T-helper 9 cell (primary cell): ENCODE measurements around the gene DNAL4.

Experiments
- DNase-seq: peaks from one replicate; pipeline ENCODE4 v3.0.0-alpha.2; 2020

The DNAL4 gene

DNA sequence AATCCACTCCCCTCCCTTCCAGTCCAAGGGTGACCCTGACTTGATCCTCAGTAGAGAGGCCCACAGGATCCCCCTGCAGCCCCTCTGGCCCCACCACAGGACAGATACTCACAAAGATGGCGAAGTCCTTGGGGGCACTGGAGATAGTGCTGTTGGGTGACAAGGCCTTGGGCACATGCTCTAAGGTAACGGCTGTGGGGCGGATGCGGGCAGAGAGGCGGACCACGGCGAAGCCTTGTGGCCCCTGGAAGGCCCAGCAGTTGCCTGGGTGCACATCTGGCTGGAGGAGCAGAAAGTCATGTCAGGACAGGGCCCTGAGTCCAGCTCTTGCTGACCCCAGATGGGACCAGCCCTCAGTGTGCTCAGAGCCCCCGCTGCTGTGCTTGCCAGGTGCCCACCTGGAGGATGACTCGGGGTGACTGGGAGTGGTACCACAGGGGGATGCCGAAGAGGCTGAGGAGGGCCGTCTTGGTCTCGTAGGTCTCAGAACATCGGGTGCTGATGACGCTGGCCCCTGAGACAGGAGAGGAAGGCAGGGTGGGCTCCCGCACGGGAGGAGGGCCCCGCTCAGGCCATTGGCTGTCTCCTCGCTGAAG, 55.4 kb downstream of the DNAL4 start:
- DNase-seq = no peak

DNA sequence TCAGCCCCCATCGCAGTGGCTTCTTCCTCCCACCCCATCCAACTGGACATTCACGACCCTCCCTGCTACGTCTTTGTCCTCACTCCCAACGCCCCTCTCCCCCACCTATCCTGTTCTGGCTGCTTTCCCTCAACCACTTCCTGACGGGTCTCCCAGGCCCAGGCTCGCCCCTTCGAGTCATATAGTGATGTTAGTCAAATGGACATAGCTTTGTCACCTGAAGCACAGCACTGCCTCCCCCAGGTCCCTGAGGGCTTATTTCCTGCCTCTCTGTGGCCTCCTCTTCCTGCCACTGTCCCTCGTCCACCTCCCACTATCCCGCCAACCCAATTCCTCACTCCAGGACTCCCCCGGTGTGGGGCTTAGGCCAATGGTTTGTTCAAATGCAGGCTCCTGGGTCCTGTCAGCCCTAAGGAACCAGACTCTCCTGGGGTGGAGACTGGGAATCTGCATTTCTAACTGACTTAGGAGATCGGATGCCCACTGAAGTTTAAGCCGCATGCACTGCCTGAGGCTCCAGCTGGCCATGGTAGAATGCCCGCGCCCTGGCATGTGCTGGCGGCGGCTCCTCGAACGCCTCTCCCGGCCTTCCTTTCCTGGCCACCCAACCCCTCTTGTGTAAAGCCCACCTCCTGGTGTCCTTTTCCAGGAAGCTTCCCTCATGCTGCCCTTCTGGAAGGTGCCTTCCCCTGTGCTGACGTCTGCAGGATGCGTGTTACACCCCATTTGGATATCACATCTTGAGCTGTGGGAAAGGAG, 56.5 kb downstream of the DNAL4 start:
- no peak for DNase-seq

DNA sequence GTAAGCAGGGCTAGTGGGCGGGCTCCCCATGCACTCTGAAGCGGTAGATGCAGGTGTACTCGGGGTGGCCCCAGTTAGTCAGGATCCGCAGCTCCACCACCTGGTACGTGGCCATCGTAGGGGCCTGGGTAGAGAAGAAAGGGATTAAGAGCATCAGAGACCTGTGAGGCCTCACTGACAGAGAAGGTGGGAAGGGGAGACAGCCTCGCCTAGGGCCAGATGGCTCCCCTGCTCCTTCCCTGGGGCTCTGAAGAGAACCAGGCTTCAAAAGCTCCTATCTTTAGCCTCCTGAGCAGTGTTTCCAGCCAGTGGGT, 57.7 kb downstream of the DNAL4 start:
- DNase-seq = no peak

DNA sequence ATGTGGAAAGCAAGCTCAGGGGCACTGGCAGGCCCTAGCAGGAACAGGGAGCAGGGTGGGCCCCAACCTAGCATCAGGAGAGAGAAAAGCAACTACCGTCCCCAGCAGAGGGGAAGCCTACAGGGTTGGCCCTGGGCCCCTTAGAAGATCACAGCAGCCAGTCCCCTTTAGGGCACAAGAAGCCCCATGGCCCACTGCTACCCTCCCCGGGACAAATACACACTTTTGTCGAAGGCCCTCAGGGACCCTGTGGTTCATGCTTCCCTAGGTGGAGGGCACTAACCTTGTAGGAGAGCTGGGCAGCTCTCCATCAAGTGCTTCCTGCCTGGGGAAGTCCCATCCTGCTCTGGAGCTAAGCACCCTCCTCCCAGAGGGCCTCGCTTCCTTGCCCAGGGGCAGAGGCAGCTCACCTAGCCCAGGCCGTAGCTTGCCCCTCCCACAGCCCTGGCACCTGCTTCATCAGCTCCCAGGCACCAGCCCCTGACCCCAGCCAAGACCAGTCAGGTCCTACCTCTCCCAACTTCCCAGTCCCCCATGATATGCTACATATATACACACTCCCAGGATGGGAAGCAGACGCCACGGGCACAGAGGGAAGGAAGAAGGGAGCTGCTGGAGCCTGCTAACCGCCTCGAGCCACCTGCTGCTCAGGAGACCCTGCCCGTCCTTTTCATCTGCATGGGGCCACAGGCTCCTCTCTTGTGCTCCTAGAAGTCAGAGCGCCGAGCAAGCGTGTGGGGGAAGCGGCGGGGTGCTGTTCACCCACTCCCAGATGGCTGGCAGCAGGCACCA, 58.3 kb downstream of the DNAL4 start:
- DNase-seq = no peak

DNA sequence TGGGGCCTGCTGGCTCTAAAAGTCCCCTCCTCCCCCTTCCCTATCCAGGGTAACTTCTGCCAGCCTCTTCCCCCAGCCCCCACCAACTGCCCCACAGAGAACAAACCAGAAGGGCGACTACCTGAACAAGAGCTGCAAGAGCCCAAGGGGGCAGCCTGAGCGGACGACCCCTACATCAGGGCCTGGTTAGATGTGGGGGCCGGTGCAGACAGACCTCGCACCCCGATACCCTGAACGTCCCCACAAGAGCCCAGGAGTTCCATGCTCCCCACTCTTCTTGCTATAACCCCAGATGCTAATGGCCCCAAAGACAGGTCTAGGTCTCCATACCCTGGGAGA, 58.8 kb downstream of the DNAL4 start:
- no peak for DNase-seq

DNA sequence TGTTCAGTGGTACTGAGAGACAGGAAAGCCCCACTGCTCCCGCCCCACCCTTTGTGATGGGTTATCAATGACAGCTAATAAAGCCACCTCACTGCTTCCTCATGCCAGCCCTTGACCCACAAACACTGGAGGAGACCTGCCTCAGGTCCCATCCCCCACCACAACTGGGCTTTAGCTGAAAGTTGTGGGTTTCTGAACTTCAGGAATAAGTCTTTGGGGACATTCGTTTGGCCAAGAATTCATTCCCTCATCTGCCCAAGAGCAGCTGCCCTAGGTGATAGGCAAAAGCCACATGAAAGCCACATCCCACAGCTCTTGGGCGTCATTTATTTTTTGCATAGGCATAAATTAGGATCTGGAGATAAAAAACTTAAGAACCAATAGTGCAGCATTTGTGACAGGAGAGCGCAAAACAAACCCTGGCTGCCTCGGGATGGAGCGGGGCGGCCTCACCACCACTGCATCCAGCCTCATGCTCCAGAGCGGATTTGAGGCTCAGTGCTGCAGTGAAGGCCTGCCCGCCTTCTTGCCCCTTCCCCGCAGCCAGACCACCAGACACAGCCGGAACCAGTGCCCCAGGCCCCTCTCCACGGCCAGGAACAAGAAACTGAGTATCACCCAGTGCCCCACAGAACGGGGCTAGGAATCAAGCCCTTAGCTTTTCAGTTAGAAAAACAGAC, 59.4 kb downstream of the DNAL4 start:
- no peak for DNase-seq

DNA sequence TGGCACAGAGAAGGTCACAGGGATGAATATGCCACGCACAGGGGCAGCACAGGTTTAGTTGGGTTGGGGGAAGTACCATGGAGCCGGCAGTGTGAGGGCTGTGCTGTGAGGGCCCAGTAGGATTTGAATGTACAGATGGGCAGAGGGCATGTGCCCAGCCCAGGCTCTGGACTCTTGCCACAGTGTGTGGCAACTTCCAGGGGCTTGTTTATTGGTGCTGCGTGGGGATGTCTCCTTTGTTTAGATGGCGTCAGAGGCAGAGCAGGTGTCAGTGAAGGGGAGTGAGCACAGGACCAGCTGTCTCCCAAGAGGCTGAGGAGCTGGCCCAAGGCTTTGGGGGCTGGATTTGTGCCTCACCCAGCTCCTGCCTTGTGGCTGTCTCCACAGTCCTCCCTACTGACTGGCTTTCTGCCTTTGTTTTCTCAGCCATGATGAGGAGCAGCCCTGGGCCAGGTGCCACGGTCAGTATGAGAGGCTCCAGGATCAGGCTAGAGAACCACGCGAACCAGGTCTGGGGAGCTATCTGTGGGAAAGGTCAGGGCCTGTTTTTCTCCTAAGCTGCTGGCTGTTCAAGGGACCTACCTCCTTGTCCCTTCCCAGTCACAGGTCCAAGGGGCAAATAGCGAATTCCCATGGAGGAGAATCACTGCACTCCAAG, 60.1 kb downstream of the DNAL4 start:
- no peak for DNase-seq

DNA sequence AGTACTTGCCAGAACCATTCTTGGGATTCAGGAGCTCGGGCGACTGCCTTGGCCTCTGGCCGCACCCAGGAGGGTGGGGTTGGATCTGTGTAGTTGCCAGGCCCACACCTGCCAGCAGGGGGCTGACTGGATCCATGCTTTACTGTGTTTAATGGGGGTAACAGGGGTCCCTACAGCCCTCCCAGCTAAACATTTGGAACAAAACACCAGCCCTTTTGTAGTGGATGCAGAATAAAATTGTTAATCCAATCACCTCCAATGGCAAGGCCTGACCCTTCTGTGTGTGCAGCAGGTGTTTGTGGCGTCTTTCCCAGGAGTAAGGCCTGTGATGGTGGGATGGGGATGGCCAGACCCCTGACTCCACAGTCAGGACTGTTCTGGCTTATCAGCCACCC, 60.6 kb downstream of the DNAL4 start:
- DNase-seq = peak; percentile 35

DNA sequence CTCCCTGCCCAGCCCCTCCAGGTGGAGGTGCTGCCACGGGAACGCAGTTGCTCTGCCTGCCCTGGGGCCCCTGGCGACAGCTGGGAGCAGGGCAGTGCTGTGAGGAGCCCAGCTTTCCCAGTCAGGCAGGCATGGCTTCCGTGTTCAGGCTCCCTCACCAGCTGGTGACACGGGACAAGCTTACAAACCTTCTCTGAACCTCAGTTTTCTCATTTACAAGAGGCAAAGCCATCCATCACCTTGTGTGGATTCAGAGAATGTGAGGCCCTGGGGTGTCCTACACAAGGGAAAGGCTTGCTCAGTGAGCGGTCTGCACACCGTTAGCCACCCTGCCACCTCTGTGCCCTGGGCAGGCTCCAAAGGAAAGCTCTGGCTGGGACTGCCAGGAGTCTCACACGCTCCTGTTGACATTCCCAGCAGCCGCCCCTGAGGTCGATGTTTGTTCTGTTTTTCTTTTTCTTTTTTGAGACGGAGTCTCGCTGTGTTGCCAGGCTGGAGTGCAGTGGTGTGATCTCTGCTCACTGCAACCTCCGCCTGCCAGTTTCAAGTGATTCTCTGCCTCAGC, 61.6 kb downstream of the DNAL4 start:
- DNase-seq = no peak

DNA sequence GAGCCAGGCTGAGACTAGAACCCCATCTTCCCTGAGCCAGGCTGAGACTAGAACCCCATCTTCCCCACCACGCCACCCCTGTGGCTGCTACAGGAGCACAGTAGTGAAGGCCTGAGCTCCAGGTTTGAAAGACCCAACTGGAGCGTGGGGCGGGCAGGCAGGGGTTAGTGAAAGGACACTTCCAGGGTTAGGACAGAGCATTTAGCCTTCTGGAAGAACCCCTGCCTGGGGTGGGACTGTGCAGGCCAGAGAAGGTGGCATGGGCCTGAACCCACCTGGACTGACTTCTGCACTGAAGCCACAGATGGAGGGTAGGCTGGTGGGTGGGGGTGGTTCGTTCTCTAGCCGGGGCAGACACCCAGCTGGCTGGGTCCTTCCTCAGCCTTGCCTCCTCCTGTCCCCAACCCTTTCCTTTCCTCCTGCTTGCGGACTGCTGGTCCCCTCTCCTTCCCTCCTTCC, 62.2 kb downstream of the DNAL4 start:
- no peak for DNase-seq

DNA sequence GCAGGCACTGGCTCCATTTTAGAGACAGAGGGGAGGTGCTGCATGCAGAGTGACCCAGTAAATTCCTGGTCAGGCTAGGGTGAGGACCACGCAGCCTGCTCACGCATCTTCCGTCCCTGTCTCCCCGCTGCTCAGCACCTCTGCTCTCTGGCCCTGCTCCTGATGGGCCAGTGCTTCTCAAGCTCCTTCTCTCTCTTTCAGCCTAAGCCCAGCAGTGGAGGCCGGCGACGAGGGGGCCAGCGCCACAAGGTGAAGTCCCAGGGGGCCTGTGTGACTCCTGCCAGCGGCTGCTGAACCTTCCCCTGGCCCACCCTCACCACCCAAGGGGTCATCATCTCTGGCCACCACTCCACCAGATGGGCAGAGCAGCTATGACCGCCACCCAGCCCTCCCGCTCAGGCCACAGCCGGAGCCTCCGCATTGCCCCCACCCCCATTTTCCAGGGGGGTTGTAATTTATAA, 63.5 kb downstream of the DNAL4 start:
- DNase-seq = no peak

DNA sequence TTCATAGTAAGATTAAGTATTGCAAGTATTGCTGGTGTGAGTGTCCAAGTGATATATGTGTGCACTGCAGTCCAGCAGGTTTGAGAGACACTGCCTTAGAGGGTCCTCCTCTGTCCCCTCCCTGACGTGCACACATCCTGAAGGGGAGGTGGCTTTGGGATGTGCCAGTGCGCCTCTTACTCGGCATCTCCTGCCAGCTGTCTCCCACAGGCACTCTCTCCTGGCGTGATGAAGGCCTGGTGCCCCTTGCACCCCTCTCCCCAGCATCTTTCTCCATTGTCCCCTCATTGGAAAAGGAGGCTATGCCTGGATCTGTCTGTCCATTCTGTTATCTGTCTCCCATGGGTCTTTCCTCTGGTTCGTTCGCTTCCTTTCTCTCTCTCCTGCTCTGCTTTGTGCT, 64.0 kb downstream of the DNAL4 start:
- DNase-seq = no peak

DNA sequence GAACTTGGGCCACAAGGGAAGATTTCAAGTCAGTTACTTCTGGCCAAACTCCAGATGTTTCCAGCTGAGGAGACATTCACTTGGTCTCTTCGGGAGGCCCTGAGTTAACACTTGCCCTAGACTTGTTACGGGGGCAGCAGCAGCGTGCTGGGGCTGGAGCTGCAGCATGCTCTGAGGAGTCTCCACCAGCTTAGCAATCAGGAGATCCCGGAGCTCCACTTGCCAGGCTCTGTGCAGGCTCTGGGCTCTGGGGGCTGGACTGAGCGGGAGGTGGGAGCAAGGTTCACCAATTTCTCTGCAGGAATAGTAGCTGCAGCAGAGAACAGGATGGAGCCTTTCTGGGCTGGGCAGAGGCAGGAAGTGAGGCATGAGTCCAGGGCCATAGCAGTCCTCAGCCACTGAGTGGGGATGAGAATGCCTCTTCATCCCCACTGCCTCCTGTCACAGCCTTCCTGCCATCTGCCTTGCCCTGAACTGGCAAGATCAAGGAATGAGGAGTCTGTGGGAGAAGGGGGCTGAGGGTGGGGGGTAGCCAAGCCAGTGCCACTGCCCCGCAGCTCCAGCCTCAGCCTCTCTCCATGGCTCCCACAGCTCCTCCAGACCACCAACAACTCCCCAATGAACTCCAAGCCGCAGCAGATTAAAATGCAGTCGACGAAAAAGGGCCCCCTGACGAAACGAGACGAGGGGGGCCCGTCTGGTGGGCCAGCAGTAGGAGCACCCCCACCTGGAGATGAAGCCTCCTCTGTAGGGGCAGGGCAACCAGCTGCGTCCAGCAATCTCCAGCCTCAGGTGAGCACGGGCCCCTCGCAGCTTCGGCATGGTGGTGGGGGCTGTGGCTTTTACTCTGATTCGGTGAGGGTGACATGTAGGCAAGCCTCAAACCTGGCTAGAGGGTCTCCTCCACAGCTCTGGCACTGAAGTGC, 64.8 kb downstream of the DNAL4 start:
- no peak for DNase-seq
